Measurements from ENCODE around the gene CTRB1.
"Not testable (repeated sequence)": the region's sequence is repeated elsewhere in the genome, so short reads cannot be mapped to it uniquely, and the experiment has no call there.

Gene CTRB1

GRCh38 chr16:75267631-75268264 is 49.0 kb downstream of the CTRB1 start:
- DNase-seq (ENCODE audit: low read depth in 2 of 2, low spot score in 1 of 2), result no peak

GRCh38 chr16:75269358-75269757 is 50.6 kb downstream of the CTRB1 start:
- not testable (repeated sequence) for DNase-seq (ENCODE audit: low read depth in 2 of 2, low spot score in 1 of 2)

GRCh38 chr16:75271441-75272096 is 52.8 kb downstream of the CTRB1 start:
- DNase-seq (ENCODE audit: low read depth in 2 of 2, low spot score in 1 of 2), result no peak

- no peak for DNase-seq (ENCODE audit: low read depth in 2 of 2, low spot score in 1 of 2)
These were observed 53.3 kb downstream of the CTRB1 start for GRCh38 chr16:75272097-75272551.

GRCh38 chr16:75272629-75273028 is 53.8 kb downstream of the CTRB1 start:
- not testable (repeated sequence) for DNase-seq (ENCODE audit: low read depth in 2 of 2, low spot score in 1 of 2)

GRCh38 chr16:75273054-75273925 is 54.5 kb downstream of the CTRB1 start:
- no peak for DNase-seq (ENCODE audit: low read depth in 2 of 2, low spot score in 1 of 2)

Measured in stimulated activated CD8-positive, alpha-beta memory T cell treated with anti-CD3 and anti-CD28 coated beads, Interleukin-4, amount 100 ng/mL, for 4 hours (primary cell).